A549 (cell line): ENCODE measurements around the gene MYH11.

Experiments
- CTCF ChIP-seq: fragments of >200 bp; sonication (Bioruptor Twin); formaldehyde crosslinking; IDR thresholded peaks from 3 replicates; pipeline ENCODE4 v1.5.1; 2016
- FOSL2 ChIP-seq, 2 experiments: fragments of 450-650 bp in 1 of 2; fragments of >200 bp in 1 of 2; sonication (Bioruptor Twin) in 1 of 2; formaldehyde crosslinking; IDR thresholded peaks; 2 replicates each; pipeline versions ENCODE4 v1.5.0 to v1.6.1; 2016 to 2020; ENCODE audit warnings: mild to moderate bottlenecking in 1 of 2, moderate library complexity in 1 of 2

- TF ChIP-seq CTCF (no peak), FOSL2 (IDR thresholded peaks at IDR 0.05) (no peak), FOSL2 (CRISPR knock-in tag; IDR thresholded peaks at IDR 0.05) (no peak)
Observed at GRCh38 chr16:15854906-15855703, 1.7 kb downstream of the MYH11 start.
